Activated naive CD8-positive, alpha-beta T cell treated with anti-CD3 and anti-CD28 coated beads for 36 hours (primary cell): ENCODE results near the gene FSTL1. TPM values are rescaled to one million over a fixed set of nuclear protein-coding genes. Genes with fewer than 3 reads are reported as not detected.
"Not testable (repeated sequence)": the region's sequence is repeated elsewhere in the genome, so short reads cannot be mapped to it uniquely, and the experiment has no call there.

Source experiments
- DNase-seq: peaks from one replicate; pipeline ENCODE4 v3.0.0; 2021
- H3K27ac Mint-ChIP-seq: one replicate; pipeline ENCODE4 v1.8.0; 2022; ENCODE audit warnings: mild to moderate bottlenecking, moderate library complexity, mixed read lengths
- H3K27me3 Mint-ChIP-seq: one replicate; pipeline ENCODE4 v1.8.0; 2022; ENCODE audit warnings: mild to moderate bottlenecking, mixed read lengths
- H3K36me3 Mint-ChIP-seq: one replicate; pipeline ENCODE4 v1.8.0; 2021; ENCODE audit warnings: mild to moderate bottlenecking, mixed read lengths
- H3K4me1 Mint-ChIP-seq: one replicate; pipeline ENCODE4 v1.8.0; 2021; ENCODE audit warnings: mixed read lengths
- H3K4me3 Mint-ChIP-seq: one replicate; pipeline ENCODE4 v1.8.0; 2022; ENCODE audit warnings: mild to moderate bottlenecking, moderate library complexity, mixed read lengths
- H3K9me3 Mint-ChIP-seq: one replicate; pipeline ENCODE4 v1.8.0; 2022; ENCODE audit warnings: mixed read lengths
- total RNA-seq, 2 experiments: library from RNA; stranded (reverse); gene quantifications; one replicate each; pipeline ENCODE4 v1.2.3, GENCODE V29; 2021

FSTL1 gene
- total RNA-seq, 2 experiments from 2014 or later, result 1.6 to 1.7 TPM

GRCh38 chr3:120393243-120393642 is 57.5 kb downstream of the FSTL1 start:
- H3K9me3 Mint-ChIP-seq, result no peaks in the 10 kb centered on the region

GRCh38 chr3:120382941-120383447 is 67.8 kb downstream of the FSTL1 start:
- H3K27ac Mint-ChIP-seq, result no peak overlapping the region
- peaks cover 3% of the 10 kb centered on the region for H3K9me3 Mint-ChIP-seq
- DNase-seq, result no peak
- H3K4me3 Mint-ChIP-seq, result no peak overlapping the region
- no peaks in the 10 kb centered on the region for H3K4me1 Mint-ChIP-seq
- H3K36me3 Mint-ChIP-seq, result no peaks in the 10 kb centered on the region
- peaks cover 8% of the 10 kb centered on the region for H3K27me3 Mint-ChIP-seq

More at GRCh38 chr3:120393243-120393642, 57.5 kb downstream of the FSTL1 start:
- no peak for DNase-seq
- Mint-ChIP-seq H3K27me3 (no peaks in the 10 kb centered on the region), H3K36me3 (no peaks in the 10 kb centered on the region), H3K4me3 (no peak overlapping the region), H3K4me1 (peaks cover 2% of the 10 kb centered on the region), H3K27ac (no peak overlapping the region)

GRCh38 chr3:120381503-120381902 is 69.3 kb downstream of the FSTL1 start:
- no peak for DNase-seq
- Mint-ChIP-seq H3K4me1 (no peaks in the 10 kb centered on the region), H3K9me3 (peaks cover 3% of the 10 kb centered on the region), H3K27me3 (peaks cover 8% of the 10 kb centered on the region), H3K36me3 (no peaks in the 10 kb centered on the region), H3K4me3 (no peak overlapping the region), H3K27ac (no peak overlapping the region)

- not testable (repeated sequence) for H3K36me3 Mint-ChIP-seq
These were observed 72.8 kb downstream of the FSTL1 start for GRCh38 chr3:120377948-120378347.

GRCh38 chr3:120370463-120370862 is 80.3 kb downstream of the FSTL1 start:
- Mint-ChIP-seq H3K4me1 (peaks cover 3% of the 10 kb centered on the region), H3K4me3 (no peak overlapping the region), H3K27me3 (peaks cover 23% of the 10 kb centered on the region), H3K27ac (no peak overlapping the region), H3K36me3 (no peaks in the 10 kb centered on the region), H3K9me3 (no peaks in the 10 kb centered on the region)
- no peak for DNase-seq

More at GRCh38 chr3:120377948-120378347, 72.8 kb downstream of the FSTL1 start:
- H3K27ac Mint-ChIP-seq, H3K4me1 Mint-ChIP-seq, H3K27me3 Mint-ChIP-seq, DNase-seq, H3K4me3 Mint-ChIP-seq, H3K9me3 Mint-ChIP-seq: not testable (repeated sequence)

GRCh38 chr3:120369037-120369467 is 81.7 kb downstream of the FSTL1 start:
- Mint-ChIP-seq H3K9me3 (no peaks in the 10 kb centered on the region), H3K4me1 (peaks cover 3% of the 10 kb centered on the region), H3K27ac (no peak overlapping the region), H3K27me3 (peaks cover 23% of the 10 kb centered on the region), H3K36me3 (no peaks in the 10 kb centered on the region), H3K4me3 (no peak overlapping the region)
- DNase-seq, result no peak

- H3K27ac Mint-ChIP-seq, result no peak overlapping the region
- peaks cover 23% of the 10 kb centered on the region for H3K27me3 Mint-ChIP-seq
- H3K9me3 Mint-ChIP-seq, result no peaks in the 10 kb centered on the region
- no peaks in the 10 kb centered on the region for H3K36me3 Mint-ChIP-seq
- no peak for DNase-seq
- H3K4me1 Mint-ChIP-seq, result peaks cover 3% of the 10 kb centered on the region
- no peak overlapping the region for H3K4me3 Mint-ChIP-seq
These were observed 82.6 kb downstream of the FSTL1 start for GRCh38 chr3:120368172-120368571.

- H3K36me3 Mint-ChIP-seq, result no peaks in the 10 kb centered on the region
- H3K9me3 Mint-ChIP-seq, result no peaks in the 10 kb centered on the region
- no peak for DNase-seq
- H3K27ac Mint-ChIP-seq, result no peak overlapping the region
- H3K4me3 Mint-ChIP-seq, result no peak overlapping the region
- H3K27me3 Mint-ChIP-seq, result peaks cover 21% of the 10 kb centered on the region
- H3K4me1 Mint-ChIP-seq, result no peaks in the 10 kb centered on the region
These were observed 86.0 kb downstream of the FSTL1 start for GRCh38 chr3:120364821-120365220.

- no peak overlapping the region for H3K4me3 Mint-ChIP-seq
- no peaks in the 10 kb centered on the region for H3K4me1 Mint-ChIP-seq
- H3K9me3 Mint-ChIP-seq, result no peaks in the 10 kb centered on the region
- no peak overlapping the region for H3K27ac Mint-ChIP-seq
- H3K27me3 Mint-ChIP-seq, result peaks cover 21% of the 10 kb centered on the region
- no peaks in the 10 kb centered on the region for H3K36me3 Mint-ChIP-seq
- no peak for DNase-seq
These were observed 86.7 kb downstream of the FSTL1 start for GRCh38 chr3:120364101-120364500.

- H3K4me3 Mint-ChIP-seq, result no peak overlapping the region
- H3K27me3 Mint-ChIP-seq, result peaks cover 32% of the 10 kb centered on the region
- H3K27ac Mint-ChIP-seq, result no peak overlapping the region
- H3K4me1 Mint-ChIP-seq, result no peaks in the 10 kb centered on the region
- H3K36me3 Mint-ChIP-seq, result no peaks in the 10 kb centered on the region
- no peak for DNase-seq
- H3K9me3 Mint-ChIP-seq, result no peaks in the 10 kb centered on the region
These were observed 93.0 kb downstream of the FSTL1 start for GRCh38 chr3:120357807-120358206.

GRCh38 chr3:120355486-120355885 is 95.3 kb downstream of the FSTL1 start:
- peaks cover 28% of the 10 kb centered on the region for H3K27me3 Mint-ChIP-seq
- H3K4me3 Mint-ChIP-seq, result no peak overlapping the region
- no peaks in the 10 kb centered on the region for H3K36me3 Mint-ChIP-seq
- H3K27ac Mint-ChIP-seq, result no peak overlapping the region
- no peaks in the 10 kb centered on the region for H3K4me1 Mint-ChIP-seq
- no peaks in the 10 kb centered on the region for H3K9me3 Mint-ChIP-seq
- DNase-seq, result no peak

GRCh38 chr3:120353463-120353862 is 97.3 kb downstream of the FSTL1 start:
- no peak overlapping the region for H3K4me3 Mint-ChIP-seq
- H3K9me3 Mint-ChIP-seq, result no peaks in the 10 kb centered on the region
- DNase-seq, result no peak

GRCh38 chr3:120352017-120352416 is 98.8 kb downstream of the FSTL1 start:
- Mint-ChIP-seq H3K27ac (no peak overlapping the region), H3K36me3 (peaks cover 13% of the 10 kb centered on the region), H3K9me3 (no peaks in the 10 kb centered on the region), H3K4me3 (no peak overlapping the region), H3K27me3 (peaks cover 20% of the 10 kb centered on the region), H3K4me1 (peaks cover 11% of the 10 kb centered on the region)
- DNase-seq, result no peak

More at GRCh38 chr3:120353463-120353862, 97.3 kb downstream of the FSTL1 start:
- Mint-ChIP-seq H3K4me1 (peaks cover 5% of the 10 kb centered on the region), H3K36me3 (peaks cover 1% of the 10 kb centered on the region), H3K27ac (no peak overlapping the region), H3K27me3 (peaks cover 28% of the 10 kb centered on the region)

- Mint-ChIP-seq H3K27me3 (peaks cover 14% of the 10 kb centered on the region), H3K4me1 (peaks cover 26% of the 10 kb centered on the region), H3K36me3 (peaks cover 28% of the 10 kb centered on the region), H3K4me3 (peak overlapping the region; percentile 83), H3K27ac (peak overlapping the region; percentile 36), H3K9me3 (no peaks in the 10 kb centered on the region)
- DNase-seq, result no peak
These were observed 100.3 kb downstream of the FSTL1 start for GRCh38 chr3:120350401-120350941.

GRCh38 chr3:120349855-120350125 is 101.0 kb downstream of the FSTL1 start:
- no peak for DNase-seq
- peaks cover 33% of the 10 kb centered on the region for H3K4me1 Mint-ChIP-seq
- peak overlapping the region; percentile 94 for H3K27ac Mint-ChIP-seq
- no peaks in the 10 kb centered on the region for H3K9me3 Mint-ChIP-seq
- peaks cover 30% of the 10 kb centered on the region for H3K36me3 Mint-ChIP-seq
- H3K27me3 Mint-ChIP-seq, result peaks cover 9% of the 10 kb centered on the region
- peak overlapping the region; percentile 83 for H3K4me3 Mint-ChIP-seq
